Stomach (tissue), 4 donors: ENCODE measurements around the gene RIMS1.

Experiments
- CTCF ChIP-seq, 7 experiments: fragments of 450-650 bp in 4 of 7; fragments of 200-600 bp in 3 of 7; sonication (generic) in 3 of 7; IDR thresholded peaks; one replicate each; pipeline ENCODE4 v1.5.1; 2016 to 2019; ENCODE audit warnings: antibody characterized with exemption in 7 of 7, control low read depth in 2 of 7, mild to moderate bottlenecking in 1 of 7
- EP300 ChIP-seq: sonication (generic); formaldehyde crosslinking; IDR thresholded peaks from one replicate; pipeline ENCODE4 v1.6.1; 2017; ENCODE audit warnings: antibody characterized with exemption
- POLR2A ChIP-seq, 4 donors: fragments of 450-650 bp; IDR thresholded peaks; one replicate each; pipeline ENCODE4 v1.6.1; 2016; ENCODE audit warnings: antibody characterized with exemption in 4 of 4, control low read depth in 2 of 4, mild to moderate bottlenecking in 1 of 4, moderate library complexity in 1 of 4

GRCh38 chr6:71994705-71995271 lies 108.4 kb downstream of the RIMS1 start:
- TF ChIP-seq CTCF (IDR thresholded peaks at IDR 0.05) (no peak), POLR2A (IDR thresholded peaks at IDR 0.05) (no peak), EP300 (no peak)
